Measurements from ENCODE around the gene SYPL2.
"Not testable (repeated sequence)": the region's sequence is repeated elsewhere in the genome, so short reads cannot be mapped to it uniquely, and the experiment has no call there.

The SYPL2 gene

GRCh38 chr1:109466452-109467300, at the start of gene SYPL2:
SYPL2 (plus strand) TSS chr1:109466546; CDS start chr1:109466844, 298 bp downstream.
- DNase-seq: no peak

- no peak for DNase-seq
Measured at GRCh38 chr1:109423498-109423897, 42.8 kb upstream of the SYPL2 start.

DNA sequence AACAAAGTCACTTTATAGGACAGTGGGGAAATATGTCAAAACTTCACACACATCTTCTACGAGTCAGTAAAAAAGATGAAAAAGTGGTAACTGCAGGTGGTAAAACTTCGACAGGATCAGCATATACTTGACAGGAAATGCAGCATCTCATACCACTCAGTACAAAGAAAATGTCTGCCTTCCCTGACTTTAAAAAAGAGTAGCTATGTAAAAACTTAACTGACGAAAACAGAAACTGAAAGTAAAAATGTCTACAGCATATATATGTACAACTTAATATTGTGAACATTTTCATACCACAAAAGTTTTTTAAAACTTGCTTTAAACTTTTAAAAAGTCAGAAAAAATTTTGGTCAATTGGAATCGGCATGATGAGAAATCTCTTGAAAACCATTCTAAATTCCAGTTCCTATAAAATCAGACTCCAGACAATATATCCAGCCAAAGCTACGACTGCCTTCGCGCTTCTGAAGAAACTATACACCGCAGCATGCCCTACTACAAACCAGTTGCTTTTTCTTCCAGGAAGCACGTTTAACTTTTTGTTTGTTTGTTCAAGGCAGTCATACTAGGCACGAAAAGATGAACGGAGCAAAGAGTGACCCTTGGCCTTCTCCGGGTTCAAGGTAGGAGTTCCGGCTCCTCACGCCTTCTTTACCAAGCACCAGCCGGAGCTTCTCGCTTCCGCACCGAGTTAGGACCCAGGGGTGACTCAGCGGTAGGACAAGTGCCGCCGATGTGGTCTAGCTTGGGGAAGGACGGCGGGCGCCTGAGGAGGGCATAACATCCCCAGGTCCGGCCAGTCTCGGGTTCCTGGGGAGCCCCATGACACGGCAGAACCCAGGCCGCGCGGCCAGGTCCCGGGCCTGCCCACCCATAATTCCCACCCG, 40.7 kb upstream of the SYPL2 start:
- DNase-seq: no peak

DNA sequence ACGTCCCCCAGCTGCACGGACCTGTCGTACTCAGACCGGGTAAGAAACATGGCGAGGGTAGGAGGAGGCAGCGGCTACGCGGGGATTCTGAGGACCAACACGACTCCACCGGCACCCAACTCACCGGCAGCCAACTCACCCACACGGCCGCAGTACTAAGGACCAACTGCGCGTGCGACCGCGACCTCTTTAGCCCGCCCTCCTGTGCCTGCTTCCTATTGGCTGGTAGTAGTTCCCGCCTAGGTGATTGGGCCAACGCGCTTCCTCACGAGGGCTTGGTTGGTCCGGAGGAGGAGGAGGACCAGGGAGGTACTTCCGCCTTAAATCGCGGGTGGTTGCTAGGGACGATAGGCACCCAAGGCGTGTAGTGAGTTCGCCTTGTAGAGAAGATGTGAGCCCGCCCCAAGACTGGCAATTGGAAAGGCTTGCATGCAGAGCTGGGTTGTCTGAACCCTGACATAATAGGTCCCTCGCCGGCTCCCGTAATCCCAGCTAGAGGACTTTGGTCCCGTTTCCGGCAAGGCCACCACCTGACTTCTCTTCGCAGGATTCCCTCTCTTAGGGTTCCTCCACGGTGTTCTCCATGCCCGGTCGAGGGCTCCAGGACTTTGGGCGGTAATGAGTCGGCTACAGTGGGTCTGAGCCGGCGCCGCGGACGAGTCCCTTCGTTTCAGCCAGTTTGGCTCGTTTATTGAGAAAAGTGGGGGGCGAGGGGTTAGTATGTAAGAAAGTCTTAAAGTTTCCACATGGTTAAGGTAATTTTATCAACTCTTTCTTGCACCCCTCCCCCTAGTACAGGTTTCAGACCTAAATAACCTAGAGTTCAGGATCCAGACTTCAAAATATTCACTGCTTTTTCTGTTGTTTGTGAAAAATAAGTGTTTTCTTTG, 39.8 kb upstream of the SYPL2 start, which contains the start of gene PSMA5:
Gene PSMA5, minus strand, starts transcription at position 168 of the 890 bp plus-strand sequence. Its CDS starts 118 bp downstream, at position 50.
- peak; percentile 99 for DNase-seq

- no peak for DNase-seq
Measured at GRCh38 chr1:109427171-109427467, 39.2 kb upstream of the SYPL2 start.

DNA sequence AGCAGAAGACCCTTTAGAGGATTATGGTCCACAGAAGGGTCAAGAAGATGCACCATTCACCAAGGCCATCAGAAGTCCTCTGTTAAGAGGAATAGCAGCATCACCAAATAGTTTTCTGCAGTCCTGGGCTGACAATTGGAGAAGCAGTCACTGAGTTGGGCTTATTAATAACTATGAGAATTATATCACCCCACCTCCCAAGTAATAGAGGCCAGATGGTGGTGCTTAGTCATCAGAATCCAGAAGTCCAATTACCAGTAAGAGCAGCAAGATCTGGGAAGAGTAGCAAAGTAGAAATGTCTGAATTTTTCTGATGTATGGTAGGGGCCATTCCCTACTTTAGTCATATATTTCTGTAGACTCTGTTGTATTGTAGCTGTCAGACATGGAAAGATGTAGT, 34.0 kb upstream of the SYPL2 start:
- no peak for DNase-seq

DNA sequence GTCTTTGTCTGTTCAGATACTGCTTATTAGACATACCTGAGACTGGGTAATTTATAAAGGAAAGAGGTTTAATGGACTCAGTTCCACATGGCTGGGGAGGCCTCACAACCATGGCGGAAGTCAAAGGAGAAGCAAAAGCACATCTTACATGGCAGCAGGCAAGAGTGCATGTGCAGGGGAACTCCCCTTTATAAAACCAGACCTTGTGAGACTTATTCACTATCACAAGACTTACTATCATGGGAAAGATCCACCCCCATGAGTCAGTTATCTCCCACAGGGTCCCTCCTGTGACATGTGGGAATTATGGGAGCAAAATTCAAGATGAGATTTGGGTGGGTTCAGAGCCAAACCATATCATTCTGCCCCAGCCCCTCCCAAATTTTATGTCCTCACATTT, 33.0 kb upstream of the SYPL2 start:
- DNase-seq: no peak

DNA sequence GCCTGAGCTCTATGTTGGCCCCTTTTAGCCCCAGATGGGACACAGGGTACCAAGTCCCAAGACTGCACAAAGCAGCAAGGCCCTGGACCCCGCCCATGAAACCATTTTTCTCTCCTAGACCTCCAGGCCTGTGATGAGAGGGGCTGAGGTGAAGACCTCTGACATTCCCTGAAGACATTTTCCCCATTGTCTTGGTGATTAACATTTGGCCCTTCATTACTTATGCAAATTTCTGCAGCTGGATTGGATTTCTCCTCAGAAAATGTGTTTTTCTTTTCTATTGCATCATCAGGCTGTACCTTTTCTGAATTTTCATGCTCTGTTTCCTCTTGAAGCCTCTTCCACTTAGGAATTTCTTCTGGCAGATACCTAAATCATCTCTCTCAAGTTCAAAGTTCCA, 31.9 kb upstream of the SYPL2 start:
- DNase-seq: no peak

GRCh38 chr1:109438798-109439297, 27.5 kb upstream of the SYPL2 start:
- DNase-seq: no peak

GRCh38 chr1:109441069-109441468, 25.3 kb upstream of the SYPL2 start:
- DNase-seq: no peak

DNA sequence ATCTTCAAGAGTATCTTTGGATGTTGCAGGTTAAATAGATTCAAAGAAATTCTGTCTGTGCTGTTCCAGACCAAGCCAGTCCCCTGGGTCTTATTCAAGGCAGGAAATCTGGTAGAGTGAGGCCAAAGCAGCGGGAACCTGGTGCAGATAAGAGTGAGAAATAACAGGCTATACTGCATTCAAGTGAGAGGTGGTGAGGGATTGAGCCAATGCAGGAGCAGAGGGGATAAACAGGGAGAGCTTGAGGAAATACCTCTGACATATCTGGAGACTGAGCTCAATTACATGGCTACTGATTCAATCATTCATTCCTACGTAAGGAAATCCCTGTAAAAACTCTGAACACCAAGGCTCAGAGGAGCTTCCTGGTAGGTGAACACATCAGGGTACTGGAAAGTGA, 22.9 kb upstream of the SYPL2 start:
- no peak for DNase-seq

GRCh38 chr1:109444346-109444745, 22.0 kb upstream of the SYPL2 start:
- DNase-seq: no peak

- not testable (repeated sequence) for DNase-seq
Measured at GRCh38 chr1:109445949-109446695, 20.2 kb upstream of the SYPL2 start.

DNA sequence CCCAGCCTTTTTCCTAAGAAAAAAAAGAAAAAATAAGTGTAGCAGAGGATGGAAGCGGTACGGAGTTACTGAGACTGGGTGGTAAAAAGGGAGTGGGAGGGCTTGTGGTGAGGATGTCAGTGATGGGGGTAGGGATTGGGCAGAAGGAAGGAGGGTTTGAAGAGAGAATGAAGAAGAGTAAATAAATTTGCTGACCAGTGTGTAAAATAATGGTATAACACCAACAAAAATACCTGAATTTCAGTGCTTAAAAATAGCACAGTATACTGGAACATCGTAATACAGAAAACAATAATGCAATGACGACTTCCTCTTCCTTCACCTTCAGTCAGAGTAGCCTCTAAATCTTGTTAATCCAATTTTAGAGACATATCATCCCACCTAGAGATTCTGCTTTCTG, 18.8 kb upstream of the SYPL2 start:
- DNase-seq: no peak

DNA sequence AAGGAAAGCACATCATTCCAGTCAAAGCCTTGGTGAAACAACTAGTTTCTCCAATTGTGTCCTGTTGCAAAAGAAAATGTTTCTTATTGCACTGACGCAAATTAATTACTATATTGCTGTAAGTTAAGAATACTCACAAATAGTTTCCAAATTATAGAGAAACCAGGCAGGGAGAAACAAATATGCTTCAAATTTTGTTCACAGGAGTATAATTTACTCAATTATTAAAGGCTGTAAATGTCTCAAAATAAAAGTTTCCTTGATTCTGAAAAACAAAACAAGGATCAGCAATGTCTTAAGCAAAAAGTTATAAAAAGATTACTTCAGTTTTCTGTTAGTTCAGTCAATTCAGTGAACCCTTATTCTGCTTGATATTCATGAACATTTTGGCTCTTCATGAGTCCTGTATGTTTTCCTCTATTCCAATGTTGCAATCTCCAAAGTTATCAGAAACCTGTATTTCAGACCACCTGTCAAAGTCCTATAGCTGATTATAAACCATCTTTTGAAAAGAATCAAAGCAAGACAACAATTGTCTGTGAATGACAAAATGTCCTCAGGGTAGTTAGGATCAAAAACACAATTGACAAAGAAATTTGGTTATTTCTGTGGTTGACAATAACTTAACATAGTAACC, 11.7 kb upstream of the SYPL2 start:
- no peak for DNase-seq

- DNase-seq: no peak
Measured at GRCh38 chr1:109457819-109458218, 8.5 kb upstream of the SYPL2 start.

DNA sequence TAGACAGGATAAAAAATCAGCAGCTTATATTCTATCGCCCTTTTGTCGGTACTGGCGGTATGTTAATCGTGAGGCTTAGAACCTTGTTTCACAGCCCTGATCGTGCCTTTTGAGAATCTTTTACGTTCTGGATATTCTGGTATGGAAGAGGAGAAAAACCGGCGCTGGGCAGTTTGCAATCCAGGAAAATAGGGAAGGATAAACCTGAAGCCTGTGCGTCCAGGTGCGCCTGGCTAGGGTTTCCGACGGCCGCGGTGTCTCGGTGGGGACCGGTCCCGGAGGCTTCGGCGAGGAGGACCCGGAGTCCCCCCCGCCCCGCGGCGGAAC, 258 bp upstream of the SYPL2 start:
- DNase-seq: no peak

GRCh38 chr1:109467301-109467777, 993 bp downstream of the SYPL2 start:
- DNase-seq: no peak

- DNase-seq: no peak
Measured at GRCh38 chr1:109468061-109468460, 1.7 kb downstream of the SYPL2 start.

GRCh38 chr1:109468903-109469302, 2.6 kb downstream of the SYPL2 start:
- no peak for DNase-seq

DNA sequence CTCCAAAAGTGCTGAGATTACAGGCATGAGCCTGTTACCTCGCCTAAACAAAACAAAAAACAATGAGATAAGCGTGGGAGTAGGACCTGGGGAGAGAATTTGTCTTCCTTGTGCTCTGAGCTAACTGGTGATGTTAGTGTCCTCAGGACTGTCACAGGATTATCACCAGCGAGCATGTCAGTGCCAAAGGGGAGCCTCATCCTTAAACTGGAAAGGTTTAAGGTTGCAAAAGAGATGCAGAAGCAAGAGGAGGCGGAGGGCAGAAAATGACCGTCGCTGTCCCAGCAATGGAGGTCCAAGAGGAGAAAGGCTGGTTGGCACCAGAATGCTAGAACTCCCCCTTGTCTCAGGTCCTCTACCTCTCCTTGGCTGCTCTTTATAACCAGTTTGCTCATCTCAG, 3.9 kb downstream of the SYPL2 start:
- no peak for DNase-seq

- DNase-seq: no peak
Measured at GRCh38 chr1:109472779-109473178, 6.4 kb downstream of the SYPL2 start.
